ENCODE data around the gene ARFGAP3. TPM values are rescaled to one million over a fixed set of nuclear protein-coding genes. Genes with fewer than 3 reads are reported as not detected.

Gene ARFGAP3
- total and polyA plus RNA-seq, 2 experiments from 2014 or later = 14.8 to 19.1 TPM

- Histone ChIP-seq H3K36me3 (ENCODE audit: insufficient read depth) (no peaks in the 10 kb centered on the region), H3K27ac (ENCODE audit: low read depth) (no peak overlapping the region), H3F3A (replicated peaks; ENCODE audit: low read depth) (no peaks in the 10 kb centered on the region), H3K9me2 (ENCODE audit: insufficient read depth) (no peaks in the 10 kb centered on the region), H3K4me3 (no peak overlapping the region), H3K27me3 (ENCODE audit: insufficient read depth) (no peaks in the 10 kb centered on the region), H3K4me2 (no peak overlapping the region), H4K20me1 (replicated peaks; ENCODE audit: insufficient read depth) (no peaks in the 10 kb centered on the region), H2AFZ (no peak overlapping the region), H3K4me1 (ENCODE audit: insufficient read depth) (no peaks in the 10 kb centered on the region), H3K79me2 (replicated peaks; ENCODE audit: insufficient read depth) (no peaks in the 10 kb centered on the region)
- no peak overlapping the region for H3K27ac Mint-ChIP-seq
- ATAC-seq (no peak), DNase-seq (ENCODE audit: low spot score) (no peak)
- H3K27me3 Mint-ChIP-seq (ENCODE audit: insufficient read depth, low read depth, poor library complexity) = peaks cover 4% of the 10 kb centered on the region
- no peaks in the 10 kb centered on the region for H3K9me3 Mint-ChIP-seq
- H3K4me1 Mint-ChIP-seq = no peaks in the 10 kb centered on the region
- H3K36me3 Mint-ChIP-seq (ENCODE audit: low read depth) = no peaks in the 10 kb centered on the region
- TF ChIP-seq ZNF331 (CRISPR knock-in tag; IDR thresholded peaks at IDR 0.05; ENCODE audit: low read depth) (no peak), STAT1 (IDR thresholded peaks at IDR 0.05; ENCODE audit: unreplicated experiment) (no peak), ZNF114 (CRISPR knock-in tag; IDR thresholded peaks at IDR 0.05) (no peak), JUNB (IDR thresholded peaks at IDR 0.05; ENCODE audit: unreplicated experiment) (no peak)
- TF ChIP-seq, protein P1, sequence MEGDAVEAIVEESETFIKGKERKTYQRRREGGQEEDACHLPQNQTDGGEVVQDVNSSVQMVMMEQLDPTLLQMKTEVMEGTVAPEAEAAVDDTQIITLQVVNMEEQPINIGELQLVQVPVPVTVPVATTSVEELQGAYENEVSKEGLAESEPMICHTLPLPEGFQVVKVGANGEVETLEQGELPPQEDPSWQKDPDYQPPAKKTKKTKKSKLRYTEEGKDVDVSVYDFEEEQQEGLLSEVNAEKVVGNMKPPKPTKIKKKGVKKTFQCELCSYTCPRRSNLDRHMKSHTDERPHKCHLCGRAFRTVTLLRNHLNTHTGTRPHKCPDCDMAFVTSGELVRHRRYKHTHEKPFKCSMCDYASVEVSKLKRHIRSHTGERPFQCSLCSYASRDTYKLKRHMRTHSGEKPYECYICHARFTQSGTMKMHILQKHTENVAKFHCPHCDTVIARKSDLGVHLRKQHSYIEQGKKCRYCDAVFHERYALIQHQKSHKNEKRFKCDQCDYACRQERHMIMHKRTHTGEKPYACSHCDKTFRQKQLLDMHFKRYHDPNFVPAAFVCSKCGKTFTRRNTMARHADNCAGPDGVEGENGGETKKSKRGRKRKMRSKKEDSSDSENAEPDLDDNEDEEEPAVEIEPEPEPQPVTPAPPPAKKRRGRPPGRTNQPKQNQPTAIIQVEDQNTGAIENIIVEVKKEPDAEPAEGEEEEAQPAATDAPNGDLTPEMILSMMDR (conservative IDR thresholded peaks at IDR 0.05; ENCODE audit: low read depth in 2 of 2) = no peak
- TF ChIP-seq, protein P2, sequence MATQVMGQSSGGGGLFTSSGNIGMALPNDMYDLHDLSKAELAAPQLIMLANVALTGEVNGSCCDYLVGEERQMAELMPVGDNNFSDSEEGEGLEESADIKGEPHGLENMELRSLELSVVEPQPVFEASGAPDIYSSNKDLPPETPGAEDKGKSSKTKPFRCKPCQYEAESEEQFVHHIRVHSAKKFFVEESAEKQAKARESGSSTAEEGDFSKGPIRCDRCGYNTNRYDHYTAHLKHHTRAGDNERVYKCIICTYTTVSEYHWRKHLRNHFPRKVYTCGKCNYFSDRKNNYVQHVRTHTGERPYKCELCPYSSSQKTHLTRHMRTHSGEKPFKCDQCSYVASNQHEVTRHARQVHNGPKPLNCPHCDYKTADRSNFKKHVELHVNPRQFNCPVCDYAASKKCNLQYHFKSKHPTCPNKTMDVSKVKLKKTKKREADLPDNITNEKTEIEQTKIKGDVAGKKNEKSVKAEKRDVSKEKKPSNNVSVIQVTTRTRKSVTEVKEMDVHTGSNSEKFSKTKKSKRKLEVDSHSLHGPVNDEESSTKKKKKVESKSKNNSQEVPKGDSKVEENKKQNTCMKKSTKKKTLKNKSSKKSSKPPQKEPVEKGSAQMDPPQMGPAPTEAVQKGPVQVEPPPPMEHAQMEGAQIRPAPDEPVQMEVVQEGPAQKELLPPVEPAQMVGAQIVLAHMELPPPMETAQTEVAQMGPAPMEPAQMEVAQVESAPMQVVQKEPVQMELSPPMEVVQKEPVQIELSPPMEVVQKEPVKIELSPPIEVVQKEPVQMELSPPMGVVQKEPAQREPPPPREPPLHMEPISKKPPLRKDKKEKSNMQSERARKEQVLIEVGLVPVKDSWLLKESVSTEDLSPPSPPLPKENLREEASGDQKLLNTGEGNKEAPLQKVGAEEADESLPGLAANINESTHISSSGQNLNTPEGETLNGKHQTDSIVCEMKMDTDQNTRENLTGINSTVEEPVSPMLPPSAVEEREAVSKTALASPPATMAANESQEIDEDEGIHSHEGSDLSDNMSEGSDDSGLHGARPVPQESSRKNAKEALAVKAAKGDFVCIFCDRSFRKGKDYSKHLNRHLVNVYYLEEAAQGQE (IDR thresholded peaks at IDR 0.05; ENCODE audit: unreplicated experiment) = no peak
- H3K4me3 Mint-ChIP-seq = no peak overlapping the region
These were observed 45.6 kb downstream of the ARFGAP3 start for GRCh38 chr22:42811459-42811858.

- H3K79me2 ChIP-seq (replicated peaks; ENCODE audit: insufficient read depth) = no peaks in the 10 kb centered on the region
- Mint-ChIP-seq H3K27ac (no peak overlapping the region), H3K4me3 (no peak overlapping the region), H3K36me3 (ENCODE audit: low read depth) (no peaks in the 10 kb centered on the region), H3K9me3 (no peaks in the 10 kb centered on the region), H3K4me1 (peaks cover 11% of the 10 kb centered on the region), H3K27me3 (ENCODE audit: insufficient read depth, low read depth, poor library complexity) (peaks cover 8% of the 10 kb centered on the region)
- no peaks in the 10 kb centered on the region for H3K36me3 ChIP-seq (ENCODE audit: insufficient read depth)
- no peaks in the 10 kb centered on the region for H4K20me1 ChIP-seq (replicated peaks; ENCODE audit: insufficient read depth)
- H2AFZ ChIP-seq = no peak overlapping the region
- H3F3A ChIP-seq (replicated peaks; ENCODE audit: low read depth) = no peaks in the 10 kb centered on the region
- H3K9me2 ChIP-seq (ENCODE audit: insufficient read depth) = no peaks in the 10 kb centered on the region
- DNase-seq (ENCODE audit: low spot score) = no peak
- H3K4me2 ChIP-seq = no peak overlapping the region
- ATAC-seq = no peak
- no peaks in the 10 kb centered on the region for H3K27me3 ChIP-seq (ENCODE audit: insufficient read depth)
- no peak overlapping the region for H3K4me3 ChIP-seq
- peaks cover 7% of the 10 kb centered on the region; the same call in 1 of the 2 replicates for H3K4me1 ChIP-seq (ENCODE audit: insufficient read depth)
- H3K27ac ChIP-seq (ENCODE audit: low read depth) = no peak overlapping the region
- TF ChIP-seq ETS1 (IDR thresholded peaks at IDR 0.05) (no peak), CREB1 (CRISPR knock-in tag; IDR thresholded peaks at IDR 0.05; ENCODE audit: low read depth) (no peak), STAT1 (IDR thresholded peaks at IDR 0.05; ENCODE audit: unreplicated experiment) (no peak), EZH2 (IDR thresholded peaks at IDR 0.05; ENCODE audit: low read depth, unreplicated experiment) (no peak), ZNF331 (CRISPR knock-in tag; IDR thresholded peaks at IDR 0.05; ENCODE audit: low read depth) (no peak), POLR2AphosphoS5 (IDR thresholded peaks at IDR 0.05; ENCODE audit: low read depth) (no peak), ZNF114 (CRISPR knock-in tag; IDR thresholded peaks at IDR 0.05) (no peak), JUNB (IDR thresholded peaks at IDR 0.05; ENCODE audit: unreplicated experiment) (no peak)
- TF ChIP-seq, protein P2 (IDR thresholded peaks at IDR 0.05; ENCODE audit: unreplicated experiment) = no peak
- TF ChIP-seq, protein P1 (conservative IDR thresholded peaks at IDR 0.05; ENCODE audit: low read depth in 2 of 2) = no peak
These were observed 48.6 kb downstream of the ARFGAP3 start for GRCh38 chr22:42808521-42808920.

Measured in GM23338 (cell line).